Measurements from ENCODE around the gene PUS1.
"Not testable (repeated sequence)": the region's sequence is repeated elsewhere in the genome, so short reads cannot be mapped to it uniquely, and the experiment has no call there.

The PUS1 gene

GRCh38 chr12:131941116-131941986 lies 12.3 kb downstream of the PUS1 start:
- DNase-seq = no peak

- no peak for DNase-seq
Measured at GRCh38 chr12:131941987-131942341, 12.9 kb downstream of the PUS1 start.

GRCh38 chr12:131942671-131943070 lies 13.6 kb downstream of the PUS1 start:
- DNase-seq = no peak

- no peak for DNase-seq
Measured at GRCh38 chr12:131943389-131943788, 14.3 kb downstream of the PUS1 start.

- DNase-seq = no peak
Measured at GRCh38 chr12:131943876-131944275, 14.8 kb downstream of the PUS1 start.

GRCh38 chr12:131944601-131945251 lies 15.7 kb downstream of the PUS1 start:
- DNase-seq = no peak

GRCh38 chr12:131946757-131947156 lies 17.7 kb downstream of the PUS1 start:
- DNase-seq = no peak

- no peak for DNase-seq
Measured at GRCh38 chr12:131947482-131948027, 18.5 kb downstream of the PUS1 start.

- no peak for DNase-seq
Measured at GRCh38 chr12:131948166-131948712, 19.2 kb downstream of the PUS1 start.

GRCh38 chr12:131948713-131949430 lies 19.8 kb downstream of the PUS1 start:
- not testable (repeated sequence) for DNase-seq

GRCh38 chr12:131949431-131950181 lies 20.5 kb downstream of the PUS1 start, which contains the start of gene EP400:
Gene EP400, plus strand, starts transcription at chr12:131949942. Its CDS starts 10,678 bp downstream, at chr12:131960620.
- DNase-seq = peak; percentile 87 to 89

GRCh38 chr12:131950182-131950913 lies 21.3 kb downstream of the PUS1 start:
- DNase-seq = no peak

GRCh38 chr12:131953810-131954209 lies 24.7 kb downstream of the PUS1 start:
- not testable (repeated sequence) for DNase-seq

GRCh38 chr12:131954460-131954859 lies 25.4 kb downstream of the PUS1 start:
- DNase-seq = not testable (repeated sequence)

GRCh38 chr12:131959116-131959515 lies 30.0 kb downstream of the PUS1 start:
- no peak for DNase-seq

- DNase-seq = no peak
Measured at GRCh38 chr12:131959641-131960589, 30.8 kb downstream of the PUS1 start.

- not testable (repeated sequence) for DNase-seq
Measured at GRCh38 chr12:131960590-131961325, 31.7 kb downstream of the PUS1 start.

GRCh38 chr12:131961328-131961727 lies 32.3 kb downstream of the PUS1 start:
- DNase-seq = not testable (repeated sequence)

GRCh38 chr12:131962069-131962468 lies 33.0 kb downstream of the PUS1 start:
- no peak for DNase-seq

All from hippocampal formation (tissue), 2 donors.